GM18909 (cell line): Measurements from ENCODE around the gene MUC3A.
"Not testable (repeated sequence)": the region's sequence is repeated elsewhere in the genome, so short reads cannot be mapped to it uniquely, and the experiment has no call there.

Experiments used
- ATAC-seq: cut with Tn5 transposase; IDR thresholded peaks from one replicate; pipeline ENCODE4 v1.9.1; 2021; ENCODE audit warnings: mild to moderate bottlenecking; ENCODE audit not compliant: unreplicated experiment, poor library complexity

Gene MUC3A, protein sequence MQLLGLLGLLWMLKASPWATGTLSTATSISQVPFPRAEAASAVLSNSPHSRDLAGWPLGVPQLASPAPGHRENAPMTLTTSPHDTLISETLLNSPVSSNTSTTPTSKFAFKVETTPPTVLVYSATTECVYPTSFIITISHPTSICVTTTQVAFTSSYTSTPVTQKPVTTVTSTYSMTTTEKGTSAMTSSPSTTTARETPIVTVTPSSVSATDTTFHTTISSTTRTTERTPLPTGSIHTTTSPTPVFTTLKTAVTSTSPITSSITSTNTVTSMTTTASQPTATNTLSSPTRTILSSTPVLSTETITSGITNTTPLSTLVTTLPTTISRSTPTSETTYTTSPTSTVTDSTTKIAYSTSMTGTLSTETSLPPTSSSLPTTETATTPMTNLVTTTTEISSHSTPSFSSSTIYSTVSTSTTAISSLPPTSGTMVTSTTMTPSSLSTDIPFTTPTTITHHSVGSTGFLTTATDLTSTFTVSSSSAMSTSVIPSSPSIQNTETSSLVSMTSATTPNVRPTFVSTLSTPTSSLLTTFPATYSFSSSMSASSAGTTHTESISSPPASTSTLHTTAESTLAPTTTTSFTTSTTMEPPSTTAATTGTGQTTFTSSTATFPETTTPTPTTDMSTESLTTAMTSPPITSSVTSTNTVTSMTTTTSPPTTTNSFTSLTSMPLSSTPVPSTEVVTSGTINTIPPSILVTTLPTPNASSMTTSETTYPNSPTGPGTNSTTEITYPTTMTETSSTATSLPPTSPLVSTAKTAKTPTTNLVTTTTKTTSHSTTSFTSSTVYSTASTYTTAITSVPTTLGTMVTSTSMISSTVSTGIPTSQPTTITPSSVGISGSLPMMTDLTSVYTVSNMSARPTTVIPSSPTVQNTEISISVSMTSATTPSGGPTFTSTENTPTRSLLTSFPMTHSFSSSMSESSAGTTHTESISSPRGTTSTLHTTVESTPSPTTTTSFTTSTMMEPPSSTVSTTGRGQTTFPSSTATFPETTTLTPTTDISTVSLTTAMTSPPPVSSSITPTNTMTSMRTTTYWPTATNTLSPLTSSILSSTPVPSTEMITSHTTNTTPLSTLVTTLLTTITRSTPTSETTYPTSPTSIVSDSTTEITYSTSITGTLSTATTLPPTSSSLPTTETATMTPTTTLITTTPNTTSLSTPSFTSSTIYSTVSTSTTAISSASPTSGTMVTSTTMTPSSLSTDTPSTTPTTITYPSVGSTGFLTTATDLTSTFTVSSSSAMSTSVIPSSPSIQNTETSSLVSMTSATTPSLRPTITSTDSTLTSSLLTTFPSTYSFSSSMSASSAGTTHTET (N-terminal part only)

GRCh38 chr7:100949227-100949932 lies at the start of gene MUC3A:
TSS of gene MUC3A (plus strand) at chr7:100949534. CDS start at chr7:100949625, 91 bp downstream.
- no peak for ATAC-seq

GRCh38 chr7:100900978-100901377 lies 48.4 kb upstream of the MUC3A start:
- ATAC-seq: no peak

- ATAC-seq: no peak
Measured at GRCh38 chr7:100901921-100902332, 47.4 kb upstream of the MUC3A start.

GRCh38 chr7:100902638-100903037 lies 46.7 kb upstream of the MUC3A start:
- ATAC-seq: no peak

- ATAC-seq: no peak
Measured at GRCh38 chr7:100908512-100908911, 40.8 kb upstream of the MUC3A start.

DNA sequence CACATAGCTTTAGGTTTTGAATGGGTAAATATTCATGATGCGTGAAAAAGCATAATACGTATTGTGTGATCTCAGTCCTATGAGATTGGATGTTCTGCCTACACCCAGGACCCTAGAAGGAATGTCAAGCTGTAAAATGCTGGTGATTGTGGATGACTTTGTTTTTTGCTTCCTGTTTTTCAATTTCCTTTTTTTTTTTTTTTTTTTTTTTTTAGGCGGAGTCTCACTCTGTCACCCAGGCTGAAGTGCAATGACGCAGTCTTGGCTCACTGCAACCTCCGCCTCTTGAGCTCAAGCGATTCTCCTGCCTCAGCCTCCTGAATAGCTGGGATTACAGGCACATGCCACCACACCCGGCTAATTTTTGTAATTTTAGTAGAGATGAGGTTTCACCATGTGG lies 38.9 kb upstream of the MUC3A start:
- ATAC-seq: not testable (repeated sequence)

DNA sequence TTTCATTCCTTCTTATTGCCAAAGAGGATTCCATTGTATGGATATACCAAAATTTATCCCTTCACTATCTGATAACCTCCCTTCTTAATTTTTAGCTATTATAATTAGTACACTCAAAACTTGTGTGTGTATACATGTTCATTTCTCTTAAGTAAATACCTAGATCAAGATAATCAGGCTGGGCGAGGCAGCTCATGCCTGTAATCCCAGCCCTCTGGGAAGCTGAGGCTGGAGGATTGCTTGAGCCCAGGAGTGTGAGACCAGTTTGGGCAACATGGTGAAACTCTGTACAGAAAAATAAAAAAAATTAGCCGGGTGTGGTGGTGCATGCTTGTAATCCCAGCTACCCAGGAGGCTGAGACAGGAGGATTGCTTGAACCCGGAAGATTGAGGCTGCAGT lies 37.9 kb upstream of the MUC3A start:
- ATAC-seq: no peak

DNA sequence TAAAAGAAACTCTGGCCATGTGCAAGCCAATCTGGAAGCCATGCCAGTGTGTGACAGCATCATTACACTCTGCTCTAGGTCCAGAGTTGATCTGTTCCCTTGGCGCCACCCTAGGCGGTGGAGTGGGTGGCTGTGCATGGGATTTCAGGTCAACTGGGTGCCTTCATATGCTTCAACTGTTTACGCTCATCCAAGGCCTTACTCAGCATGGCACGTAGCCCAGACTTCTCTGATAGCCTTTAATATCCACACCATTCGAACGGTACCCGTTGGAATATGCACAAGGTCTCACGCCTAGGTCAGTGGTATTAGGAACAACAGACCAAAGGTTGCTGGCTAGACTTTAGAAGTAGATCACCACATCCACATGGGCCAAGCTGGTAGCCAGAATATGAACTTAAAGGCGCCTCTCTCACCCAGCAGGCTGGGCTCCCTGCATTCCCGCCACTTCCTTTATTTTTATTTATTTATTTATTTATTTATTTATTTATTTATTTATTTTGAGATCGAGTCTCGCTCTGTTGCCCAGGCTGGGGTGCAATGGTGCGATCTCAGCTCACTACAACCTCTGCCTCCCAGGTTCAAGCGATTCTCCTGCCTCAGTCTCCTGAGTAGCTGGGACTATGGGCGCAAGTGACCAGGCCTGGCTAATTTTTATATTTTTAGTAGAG lies 35.0 kb upstream of the MUC3A start:
- ATAC-seq: no peak

- no peak for ATAC-seq
Measured at GRCh38 chr7:100914879-100915447, 34.4 kb upstream of the MUC3A start.

DNA sequence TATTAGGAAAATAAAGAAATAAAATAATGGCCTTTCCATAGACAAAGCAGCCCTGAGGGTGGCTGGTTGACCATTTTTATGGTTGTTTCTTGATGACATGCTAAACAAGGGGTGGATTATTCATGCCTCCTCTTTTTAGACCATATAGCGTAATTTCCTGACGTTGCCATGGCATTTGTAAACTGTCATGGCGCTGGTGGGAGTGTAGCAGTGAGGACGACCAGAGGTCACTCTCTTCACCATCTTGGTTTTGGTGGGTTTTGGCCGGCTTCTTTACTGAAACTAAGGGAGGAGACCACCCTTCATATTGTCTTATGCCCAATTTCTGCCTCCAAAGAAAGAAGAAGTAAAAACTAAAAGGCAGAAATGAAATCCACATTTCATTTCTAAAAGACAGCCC lies 30.0 kb upstream of the MUC3A start:
- not testable (repeated sequence) for ATAC-seq

- not testable (repeated sequence) for ATAC-seq
Measured at GRCh38 chr7:100919779-100920437, 29.4 kb upstream of the MUC3A start.

DNA sequence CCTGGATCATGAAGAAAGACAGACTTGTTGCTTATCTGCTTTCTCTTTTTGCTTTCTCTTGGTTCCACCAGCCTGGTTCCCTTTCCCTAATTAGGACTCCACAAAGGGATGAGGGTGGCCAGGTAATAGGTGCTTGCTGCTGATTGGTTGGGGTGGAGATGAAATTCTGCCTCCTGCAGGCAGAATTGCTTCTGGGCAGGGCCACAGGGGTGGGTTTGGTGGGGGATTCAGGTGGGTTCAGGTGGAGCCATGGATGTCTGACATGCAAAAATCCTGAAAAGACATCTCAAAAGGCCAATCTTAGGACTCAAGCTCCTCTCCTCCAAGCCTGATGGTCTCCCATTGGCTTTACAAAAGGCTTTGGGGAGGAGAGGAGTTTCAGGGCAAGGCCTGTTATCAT lies 28.3 kb upstream of the MUC3A start:
- ATAC-seq: no peak

DNA sequence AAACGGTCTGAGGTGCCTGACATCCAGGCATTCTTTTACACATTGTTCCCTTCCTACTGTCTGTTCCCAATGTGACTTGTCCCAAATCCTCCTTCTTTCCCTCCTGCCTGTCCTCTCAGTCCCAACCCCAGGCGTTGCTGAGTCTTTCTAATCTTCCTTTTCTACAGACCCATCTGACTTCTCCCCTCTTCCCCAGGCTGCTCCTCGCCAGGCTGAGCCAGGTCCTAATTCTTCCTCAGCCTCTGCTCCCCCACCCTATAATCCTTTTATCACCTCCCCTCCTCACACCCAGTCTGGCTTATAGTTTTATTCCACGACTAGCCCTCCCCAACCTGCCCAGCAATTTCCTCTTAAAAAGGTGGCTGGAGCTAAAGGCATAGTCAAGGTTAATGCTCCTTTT lies 25.7 kb upstream of the MUC3A start:
- not testable (repeated sequence) for ATAC-seq

DNA sequence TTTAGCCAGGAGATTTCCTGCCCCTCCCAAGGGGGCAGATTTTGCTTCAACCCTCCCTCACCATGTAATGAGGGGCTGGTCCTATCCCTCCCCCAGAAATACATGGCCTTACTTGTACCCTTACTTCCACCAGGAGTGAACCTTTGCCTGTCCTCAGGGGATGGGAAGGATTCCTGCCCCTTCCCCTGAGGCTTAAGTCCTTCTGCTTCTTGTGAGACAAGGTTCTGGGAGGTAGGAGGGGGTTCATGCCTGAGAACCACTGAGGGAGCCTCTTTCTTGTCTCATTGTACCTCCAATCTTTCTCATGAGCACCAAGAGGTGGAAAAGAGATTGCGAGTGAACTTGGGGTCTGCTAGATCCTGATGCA lies 19.5 kb upstream of the MUC3A start:
- ATAC-seq: no peak

DNA sequence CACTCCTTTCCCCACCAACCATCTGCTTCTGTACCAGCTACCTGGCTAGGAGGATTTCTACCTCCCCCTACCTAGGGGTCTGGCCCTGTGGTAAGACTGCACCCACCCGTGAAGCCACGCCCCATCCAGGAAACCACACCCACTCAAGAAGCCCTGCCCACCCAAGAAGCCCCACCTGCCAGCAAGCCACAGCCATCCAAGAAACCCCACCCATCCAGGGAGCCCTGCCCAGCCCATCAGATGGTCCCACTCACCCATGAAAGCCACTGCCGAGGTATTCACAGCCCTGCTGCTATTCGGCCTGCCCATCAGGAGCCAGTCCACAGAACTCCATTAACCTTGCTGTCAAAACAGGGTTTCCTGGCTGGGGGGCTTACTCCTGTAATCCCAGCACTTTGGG lies 15.6 kb upstream of the MUC3A start:
- ATAC-seq: no peak

DNA sequence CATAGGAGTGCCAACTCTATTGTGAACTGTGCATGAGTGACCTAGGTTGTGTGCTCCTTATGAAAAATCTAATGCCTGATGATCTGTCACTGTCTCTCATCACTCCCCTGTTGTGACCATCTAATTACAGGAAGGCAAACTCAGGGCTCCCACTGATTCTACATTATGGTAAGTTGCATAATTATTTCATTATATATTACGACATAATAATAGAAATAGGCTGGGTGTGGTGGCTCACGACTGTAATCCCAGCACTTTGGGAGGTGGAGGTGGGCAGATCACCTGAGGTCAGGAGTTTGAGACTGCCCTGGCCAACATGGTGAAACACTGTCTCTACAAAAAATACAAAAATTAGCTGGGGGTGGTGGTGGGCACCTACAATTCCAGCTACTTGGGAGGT lies 14.0 kb upstream of the MUC3A start:
- not testable (repeated sequence) for ATAC-seq

DNA sequence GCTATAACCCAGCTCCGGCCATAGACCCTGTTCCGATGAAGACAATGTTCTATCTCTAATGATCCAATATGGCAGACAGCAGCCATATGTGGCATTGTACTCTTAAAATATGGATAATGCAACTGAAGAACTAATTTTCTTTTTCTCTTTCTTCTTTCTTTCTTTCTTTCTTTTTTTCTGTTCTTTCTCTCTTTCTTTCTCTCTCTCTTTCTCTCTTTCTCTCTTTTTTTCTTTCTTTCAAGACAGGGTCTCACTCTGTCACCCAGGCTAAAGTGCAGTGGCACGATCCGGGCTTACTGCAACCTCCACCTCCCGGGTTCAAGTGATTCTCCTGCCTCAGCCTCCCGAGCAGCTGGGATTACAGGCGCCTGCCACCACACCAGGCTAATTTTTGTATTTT lies 13.2 kb upstream of the MUC3A start:
- not testable (repeated sequence) for ATAC-seq

GRCh38 chr7:100942045-100942774 lies 7.1 kb upstream of the MUC3A start:
- no peak for ATAC-seq
